ENCODE measurements around the gene OR4K1. TPM values are rescaled to one million over a fixed set of nuclear protein-coding genes. Genes with fewer than 3 reads are reported as not detected.

OR4K1 gene, protein sequence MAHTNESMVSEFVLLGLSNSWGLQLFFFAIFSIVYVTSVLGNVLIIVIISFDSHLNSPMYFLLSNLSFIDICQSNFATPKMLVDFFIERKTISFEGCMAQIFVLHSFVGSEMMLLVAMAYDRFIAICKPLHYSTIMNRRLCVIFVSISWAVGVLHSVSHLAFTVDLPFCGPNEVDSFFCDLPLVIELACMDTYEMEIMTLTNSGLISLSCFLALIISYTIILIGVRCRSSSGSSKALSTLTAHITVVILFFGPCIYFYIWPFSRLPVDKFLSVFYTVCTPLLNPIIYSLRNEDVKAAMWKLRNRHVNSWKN
- total RNA-seq = not detected

DNA sequence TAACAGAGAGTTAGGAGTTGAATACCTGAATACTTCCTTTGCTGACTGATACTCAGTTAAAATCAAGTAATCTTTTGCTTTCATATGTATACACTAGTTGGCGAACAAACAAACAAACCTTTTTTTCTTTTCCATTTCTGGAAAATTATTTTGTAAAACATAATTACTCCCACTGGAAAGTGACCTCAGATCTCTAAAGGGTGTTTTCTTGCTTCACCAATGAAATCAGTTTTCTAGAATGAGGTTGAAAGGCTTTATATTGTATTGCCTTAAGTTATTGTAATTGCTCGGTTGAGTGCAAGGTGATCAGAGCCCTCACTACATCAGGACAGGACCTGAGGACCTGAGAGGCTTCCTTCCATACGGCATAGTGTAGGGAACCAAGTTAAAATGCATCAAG lies at the start of gene OR4K1:
TSS of gene OR4K1 (plus strand) at position 301 of the 400 bp plus-strand sequence. CDS start 4,750 bp downstream, outside the sequence.
- no peak for DNase-seq
- Histone ChIP-seq H3K4me1 (no peaks in the 10 kb centered on the region), H3K27me3 (no peaks in the 10 kb centered on the region), H3K36me3 (no peaks in the 10 kb centered on the region), H3K4me3 (no peak within 1 kb of the TSS), H3K27ac (no peak within 1 kb of the TSS), H3K9me3 (no peaks in the 10 kb centered on the region)
- TF ChIP-seq POLR2A (IDR thresholded peaks at IDR 0.05) = no peak
- TF ChIP-seq, protein P1, sequence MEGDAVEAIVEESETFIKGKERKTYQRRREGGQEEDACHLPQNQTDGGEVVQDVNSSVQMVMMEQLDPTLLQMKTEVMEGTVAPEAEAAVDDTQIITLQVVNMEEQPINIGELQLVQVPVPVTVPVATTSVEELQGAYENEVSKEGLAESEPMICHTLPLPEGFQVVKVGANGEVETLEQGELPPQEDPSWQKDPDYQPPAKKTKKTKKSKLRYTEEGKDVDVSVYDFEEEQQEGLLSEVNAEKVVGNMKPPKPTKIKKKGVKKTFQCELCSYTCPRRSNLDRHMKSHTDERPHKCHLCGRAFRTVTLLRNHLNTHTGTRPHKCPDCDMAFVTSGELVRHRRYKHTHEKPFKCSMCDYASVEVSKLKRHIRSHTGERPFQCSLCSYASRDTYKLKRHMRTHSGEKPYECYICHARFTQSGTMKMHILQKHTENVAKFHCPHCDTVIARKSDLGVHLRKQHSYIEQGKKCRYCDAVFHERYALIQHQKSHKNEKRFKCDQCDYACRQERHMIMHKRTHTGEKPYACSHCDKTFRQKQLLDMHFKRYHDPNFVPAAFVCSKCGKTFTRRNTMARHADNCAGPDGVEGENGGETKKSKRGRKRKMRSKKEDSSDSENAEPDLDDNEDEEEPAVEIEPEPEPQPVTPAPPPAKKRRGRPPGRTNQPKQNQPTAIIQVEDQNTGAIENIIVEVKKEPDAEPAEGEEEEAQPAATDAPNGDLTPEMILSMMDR (IDR thresholded peaks at IDR 0.05 in 4 of 5, conservative IDR thresholded peaks at IDR 0.05 in 1 of 5) = no peak
- in situ Hi-C loops (cut with MboI; ENCODE audit: low sequenced_read_pairs in 4 of 4) = no loop called here
- ATAC-seq = no peak
- intact Hi-C loops (cut with DNase I; ENCODE audit: low total_unique reads) = no loop called here

GRCh38 chr14:19895282-19895681 lies 35.4 kb upstream of the OR4K1 start:
- Histone ChIP-seq H3K4me1 (no peaks in the 10 kb centered on the region), H3K27ac (no peak overlapping the region), H3K9me3 (no peaks in the 10 kb centered on the region), H3K27me3 (no peaks in the 10 kb centered on the region), H3K36me3 (no peaks in the 10 kb centered on the region), H3K4me3 (no peak overlapping the region)
- ATAC-seq (no peak), DNase-seq (no peak)
- intact Hi-C loops (cut with DNase I; ENCODE audit: low total_unique reads) (no loop called here), in situ Hi-C loops (cut with MboI; ENCODE audit: low sequenced_read_pairs in 4 of 4) (no loop called here)
- TF ChIP-seq POLR2A (IDR thresholded peaks at IDR 0.05) = no peak
- TF ChIP-seq, protein P1 (IDR thresholded peaks at IDR 0.05 in 4 of 5, conservative IDR thresholded peaks at IDR 0.05 in 1 of 5) = no peak

- H3K9me3 ChIP-seq = no peaks in the 10 kb centered on the region
- intact Hi-C loops (cut with DNase I; ENCODE audit: low total_unique reads) = no loop called here
- H3K27ac ChIP-seq = no peak overlapping the region
- H3K4me3 ChIP-seq = no peak overlapping the region
- H3K27me3 ChIP-seq = no peaks in the 10 kb centered on the region
- H3K36me3 ChIP-seq = no peaks in the 10 kb centered on the region
- TF ChIP-seq, protein P1 (IDR thresholded peaks at IDR 0.05 in 4 of 5, conservative IDR thresholded peaks at IDR 0.05 in 1 of 5) = no peak
- no peak for TF ChIP-seq POLR2A (IDR thresholded peaks at IDR 0.05)
- in situ Hi-C loops (cut with MboI; ENCODE audit: low sequenced_read_pairs in 4 of 4) = no loop called here
- H3K4me1 ChIP-seq = no peaks in the 10 kb centered on the region
- DNase-seq (no peak), ATAC-seq (no peak)
Observed at GRCh38 chr14:19900999-19901398, 29.7 kb upstream of the OR4K1 start.

GRCh38 chr14:19902409-19902808 lies 28.3 kb upstream of the OR4K1 start:
- DNase-seq = no peak
- no peak for TF ChIP-seq POLR2A (IDR thresholded peaks at IDR 0.05)
- TF ChIP-seq, protein P1 (IDR thresholded peaks at IDR 0.05 in 4 of 5, conservative IDR thresholded peaks at IDR 0.05 in 1 of 5) = no peak

More at GRCh38 chr14:19902409-19902808, 28.3 kb upstream of the OR4K1 start:
- H3K27ac ChIP-seq = no peak overlapping the region
- H3K36me3 ChIP-seq = no peaks in the 10 kb centered on the region
- in situ Hi-C loops (cut with MboI; ENCODE audit: low sequenced_read_pairs in 4 of 4) (no loop called here), intact Hi-C loops (cut with DNase I; ENCODE audit: low total_unique reads) (no loop called here)
- ATAC-seq = no peak
- H3K4me1 ChIP-seq = no peaks in the 10 kb centered on the region
- H3K9me3 ChIP-seq = no peaks in the 10 kb centered on the region
- no peaks in the 10 kb centered on the region for H3K27me3 ChIP-seq
- H3K4me3 ChIP-seq = no peak overlapping the region

All from gastrocnemius medialis (tissue), 4 donors.